Uterus (tissue), 4 donors: ENCODE results near the gene UBR1. TPM values are rescaled to one million over a fixed set of nuclear protein-coding genes. Genes with fewer than 3 reads are reported as not detected.

ENCODE experiments used
- DNase-seq, 2 donors: peaks; one replicate each; pipeline ENCODE4 v3.0.0-alpha.2; 2019 to 2020
- H3K27ac ChIP-seq, 2 donors: fragments of 200-600 bp; sonication (generic); 1 replicate in 1 of 2; 2 replicates in 1 of 2; pipeline ENCODE4 v1.5.1; 2016 to 2018
- H3K27me3 ChIP-seq, 2 donors: fragments of 200-600 bp; sonication (generic); one replicate each; pipeline ENCODE4 v1.5.1; 2018 to 2019; ENCODE audit warnings: control low read depth in 1 of 2
- H3K36me3 ChIP-seq, 2 donors: fragments of 200-600 bp; sonication (generic); one replicate each; pipeline ENCODE4 v1.5.1; 2019; ENCODE audit warnings: control low read depth in 1 of 2
- H3K4me1 ChIP-seq, 2 donors: fragments of 200-600 bp; sonication (generic); one replicate each; pipeline ENCODE4 v1.5.1; 2018 to 2019; ENCODE audit warnings: control low read depth in 1 of 2
- H3K4me3 ChIP-seq, 2 donors: fragments of 200-600 bp; sonication (generic); 1 replicate in 1 of 2; 2 replicates in 1 of 2; pipeline ENCODE4 v1.5.1; 2018 to 2019; ENCODE audit warnings: mild to moderate bottlenecking in 1 of 2
- H3K9me3 ChIP-seq, 2 donors: fragments of 200-600 bp; sonication (generic); one replicate each; pipeline ENCODE4 v1.5.1; 2019; ENCODE audit warnings: control low read depth in 1 of 2
- POLR2A ChIP-seq, 2 donors: fragments of 450-650 bp; IDR thresholded peaks; one replicate each; pipeline ENCODE4 v1.6.1; 2016; ENCODE audit warnings: antibody characterized with exemption in 2 of 2, mild to moderate bottlenecking in 1 of 2, moderate library complexity in 1 of 2
- intact Hi-C: fragments of 100-400 bp; cut with DNase I; formaldehyde crosslinking; loops from one replicate; pipeline ENCODE4 v1.15.1; 2023; ENCODE audit warnings: low total_unique reads
- total RNA-seq, 4 donors: library from RNA; depleted of rRNA in 3 of 4; stranded (reverse); fragments of >200 nt in 3 of 4; gene quantifications; one replicate each; pipeline versions ENCODE4 v1.1.0 to v1.2.4, GENCODE V29; 2014 to 2023
- TF ChIP-seq, protein P1 (sequence below), 4 experiments: fragments of 200-600 bp in 2 of 4; fragments of 450-650 bp in 2 of 4; sonication (generic) in 2 of 4; IDR thresholded peaks; one replicate each; pipeline ENCODE4 v1.5.1; 2016 to 2019; ENCODE audit warnings: antibody characterized with exemption in 4 of 4, mild to moderate bottlenecking in 2 of 4, moderate library complexity in 1 of 4
- donor health status: DM: yes; HTN: yes; CAD: no.

Gene UBR1
- total RNA-seq, 4 donors from 2014 or later = 30.9 to 156 (median 60.3) TPM

GRCh38 chr15:43094416-43095030 lies 11.3 kb downstream of the UBR1 start:
- Histone ChIP-seq H3K4me3 (no peak overlapping the region), H3K4me1 (no peaks in the 10 kb centered on the region), H3K9me3 (no peaks in the 10 kb centered on the region), H3K27ac (no peak overlapping the region), H3K27me3 (no peaks in the 10 kb centered on the region), H3K36me3 (no peaks in the 10 kb centered on the region)
- intact Hi-C loops = no loop called here
- TF ChIP-seq POLR2A (IDR thresholded peaks at IDR 0.05) = no peak
- TF ChIP-seq, protein P1, sequence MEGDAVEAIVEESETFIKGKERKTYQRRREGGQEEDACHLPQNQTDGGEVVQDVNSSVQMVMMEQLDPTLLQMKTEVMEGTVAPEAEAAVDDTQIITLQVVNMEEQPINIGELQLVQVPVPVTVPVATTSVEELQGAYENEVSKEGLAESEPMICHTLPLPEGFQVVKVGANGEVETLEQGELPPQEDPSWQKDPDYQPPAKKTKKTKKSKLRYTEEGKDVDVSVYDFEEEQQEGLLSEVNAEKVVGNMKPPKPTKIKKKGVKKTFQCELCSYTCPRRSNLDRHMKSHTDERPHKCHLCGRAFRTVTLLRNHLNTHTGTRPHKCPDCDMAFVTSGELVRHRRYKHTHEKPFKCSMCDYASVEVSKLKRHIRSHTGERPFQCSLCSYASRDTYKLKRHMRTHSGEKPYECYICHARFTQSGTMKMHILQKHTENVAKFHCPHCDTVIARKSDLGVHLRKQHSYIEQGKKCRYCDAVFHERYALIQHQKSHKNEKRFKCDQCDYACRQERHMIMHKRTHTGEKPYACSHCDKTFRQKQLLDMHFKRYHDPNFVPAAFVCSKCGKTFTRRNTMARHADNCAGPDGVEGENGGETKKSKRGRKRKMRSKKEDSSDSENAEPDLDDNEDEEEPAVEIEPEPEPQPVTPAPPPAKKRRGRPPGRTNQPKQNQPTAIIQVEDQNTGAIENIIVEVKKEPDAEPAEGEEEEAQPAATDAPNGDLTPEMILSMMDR (IDR thresholded peaks at IDR 0.05) = no peak
- no peak for DNase-seq

DNA sequence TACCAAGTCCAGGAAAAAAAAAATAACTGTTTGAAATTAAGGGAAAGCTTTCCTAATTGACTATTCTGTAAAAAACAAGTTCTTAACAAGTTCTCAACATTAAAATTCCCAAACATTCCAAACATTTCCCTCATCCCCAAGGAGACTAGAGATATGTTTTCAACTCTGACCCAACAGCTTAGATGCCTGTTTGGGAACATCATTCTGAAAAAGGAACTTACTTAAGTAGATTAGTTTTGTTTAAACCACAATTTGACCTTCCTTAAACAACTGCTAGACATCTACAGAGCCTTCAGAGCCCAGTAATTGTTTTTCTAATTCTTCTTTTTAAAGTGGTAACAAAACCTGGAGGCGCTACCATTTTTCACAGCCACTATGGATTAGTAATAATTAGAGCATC lies 12.8 kb downstream of the UBR1 start:
- DNase-seq = no peak
- TF ChIP-seq, protein P1 (IDR thresholded peaks at IDR 0.05) = no peak
- no peak for TF ChIP-seq POLR2A (IDR thresholded peaks at IDR 0.05)
- no peaks in the 10 kb centered on the region for H3K36me3 ChIP-seq
- H3K4me1 ChIP-seq = no peaks in the 10 kb centered on the region
- H3K27ac ChIP-seq = peak overlapping the region in 1 of 2 donors; percentile 41
- no peak overlapping the region for H3K4me3 ChIP-seq
- H3K27me3 ChIP-seq = no peaks in the 10 kb centered on the region
- no peaks in the 10 kb centered on the region for H3K9me3 ChIP-seq
- intact Hi-C loops = no loop called here

GRCh38 chr15:43091859-43092258 lies 14.0 kb downstream of the UBR1 start:
- intact Hi-C loops = no loop called here
- Histone ChIP-seq H3K4me1 (no peaks in the 10 kb centered on the region), H3K27ac (peak overlapping the region in 1 of 2 donors; percentile 14)

DNA sequence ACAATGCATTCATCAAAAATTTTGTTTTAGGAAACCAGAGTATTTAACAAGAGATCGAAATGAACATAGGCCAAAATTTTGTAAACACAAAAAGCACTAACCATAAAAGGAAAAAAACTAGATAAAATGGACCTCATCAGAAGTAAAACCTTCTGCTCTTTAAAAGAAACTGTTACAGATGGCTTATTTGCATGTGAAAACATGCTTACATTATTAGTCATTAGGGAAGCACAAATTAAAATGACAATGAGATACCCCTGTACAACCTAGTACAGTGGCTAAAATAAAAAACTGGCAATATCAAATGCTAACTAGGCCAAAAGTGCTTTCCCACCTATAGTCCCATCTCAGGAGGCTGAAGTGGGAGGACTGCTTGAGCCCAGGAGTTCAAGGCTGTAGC lies 19.3 kb downstream of the UBR1 start:
- peak overlapping the region; percentile 66 to 71 for H3K27ac ChIP-seq
- TF ChIP-seq POLR2A (IDR thresholded peaks at IDR 0.05) = no peak
- TF ChIP-seq, protein P1 (IDR thresholded peaks at IDR 0.05) = no peak
- intact Hi-C loops = no loop called here

More at GRCh38 chr15:43091859-43092258, 14.0 kb downstream of the UBR1 start:
- H3K4me3 ChIP-seq = no peak overlapping the region
- no peaks in the 10 kb centered on the region for H3K27me3 ChIP-seq
- no peak for TF ChIP-seq POLR2A (IDR thresholded peaks at IDR 0.05)
- TF ChIP-seq, protein P1 (IDR thresholded peaks at IDR 0.05) = no peak
- H3K9me3 ChIP-seq = no peaks in the 10 kb centered on the region
- no peak for DNase-seq
- no peaks in the 10 kb centered on the region for H3K36me3 ChIP-seq

DNA sequence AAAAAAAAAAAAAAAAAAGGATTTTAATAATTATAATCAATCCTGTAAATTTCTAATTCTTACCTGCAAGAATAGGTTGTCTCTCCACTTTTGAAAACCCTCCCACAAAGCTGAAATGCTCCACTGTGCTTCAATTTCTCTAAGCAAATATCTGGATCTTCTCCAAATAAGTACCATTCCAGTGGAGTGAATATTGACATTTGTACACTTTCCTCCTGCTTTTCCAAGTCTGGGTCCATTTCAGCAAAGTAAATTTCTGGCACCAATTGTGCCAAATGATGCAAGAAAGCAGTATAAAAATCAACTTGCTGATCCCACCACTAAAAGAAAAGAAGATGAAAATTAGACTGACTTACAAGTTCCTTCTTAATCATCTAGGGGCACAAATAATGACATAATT lies 19.9 kb downstream of the UBR1 start:
- intact Hi-C loops = no loop called here
- Histone ChIP-seq H3K27me3 (no peaks in the 10 kb centered on the region), H3K4me1 (peaks cover 0 to 10% of the 10 kb centered on the region in 2 donors), H3K36me3 (no peaks in the 10 kb centered on the region), H3K9me3 (no peaks in the 10 kb centered on the region), H3K27ac (peak overlapping the region; percentile 66 to 71), H3K4me3 (no peak overlapping the region)
- no peak for DNase-seq
- no peak for TF ChIP-seq POLR2A (IDR thresholded peaks at IDR 0.05)
- TF ChIP-seq, protein P1 (IDR thresholded peaks at IDR 0.05) = no peak

More for the DNA sequence above, 19.3 kb downstream of the UBR1 start:
- peaks cover 0 to 10% of the 10 kb centered on the region in 2 donors for H3K4me1 ChIP-seq
- DNase-seq = no peak
- no peak overlapping the region for H3K4me3 ChIP-seq
- no peaks in the 10 kb centered on the region for H3K36me3 ChIP-seq
- no peaks in the 10 kb centered on the region for H3K27me3 ChIP-seq
- no peaks in the 10 kb centered on the region for H3K9me3 ChIP-seq
